Lung (tissue), 12 donors: Measurements from ENCODE around the gene SLC34A1. TPM values are rescaled to one million over a fixed set of nuclear protein-coding genes. Genes with fewer than 3 reads are reported as not detected.

Experiments
- ATAC-seq: fragments of 200-7000 bp; cut with Tn5 transposase; one replicate; pipeline ENCODE4 v1.9.1; 2020; ENCODE audit warnings: moderate number of reproducible peaks; ENCODE audit not compliant: insufficient read depth, low FRiP score
- DNase-seq, 3 donors: peaks; one replicate each; pipeline ENCODE4 v3.0.0-alpha.2; 2013 to 2017
- H3K27ac ChIP-seq, 2 donors: one replicate each; pipeline ENCODE4 v1.5.1; 2013; ENCODE audit warnings: mild to moderate bottlenecking in 2 of 2, moderate library complexity in 2 of 2, control low read depth in 1 of 2, inconsistent platforms in 1 of 2, low read depth in 1 of 2, low read length in 1 of 2
- H3K27me3 ChIP-seq, 3 donors: one replicate each; pipeline ENCODE4 v1.5.1; 2013; ENCODE audit warnings: low read length in 2 of 3; ENCODE audit not compliant: control insufficient read depth in 3 of 3, insufficient read depth in 3 of 3
- H3K36me3 ChIP-seq, 4 donors: one replicate each; pipeline ENCODE4 v1.5.1; 2013; ENCODE audit warnings: low read length in 4 of 4, mild to moderate bottlenecking in 1 of 4, moderate library complexity in 1 of 4; ENCODE audit not compliant: control insufficient read depth in 4 of 4, insufficient read depth in 4 of 4
- H3K4me1 ChIP-seq, 5 donors: one replicate each; pipeline ENCODE4 v1.5.1; 2013; ENCODE audit warnings: low read length in 5 of 5, mild to moderate bottlenecking in 2 of 5, moderate library complexity in 1 of 5; ENCODE audit not compliant: control insufficient read depth in 5 of 5, insufficient read depth in 5 of 5
- H3K4me3 ChIP-seq: one replicate; pipeline ENCODE4 v1.5.1; 2013; ENCODE audit warnings: mild to moderate bottlenecking, control low read depth, moderate library complexity
- H3K9ac ChIP-seq, 2 donors: one replicate each; pipeline ENCODE4 v1.5.1; 2013; ENCODE audit warnings: low read length in 2 of 2, control low read depth in 1 of 2; ENCODE audit not compliant: insufficient read depth in 1 of 2
- H3K9me3 ChIP-seq, 4 donors: one replicate each; pipeline ENCODE4 v1.5.1; 2013; ENCODE audit warnings: low read length in 3 of 4, mild to moderate bottlenecking in 1 of 4, moderate library complexity in 1 of 4; ENCODE audit not compliant: control insufficient read depth in 4 of 4, insufficient read depth in 3 of 4
- WGBS, 2 donors: extraction: QIAGEN DNeasy Blood & Tissue Kit; methylation state at CpG; one replicate each; pipeline ENCODE4 v1.1.7; 2013; 5-methylcytosine and 5-hydroxymethylcytosine counted together
- polyA plus RNA-seq, 2 donors: library from polyadenylated mRNA; stranded (reverse); fragments of 200-250 nt; gene quantifications; one replicate each; pipeline ENCODE4 v1.2.1, GENCODE V29; 2013
- total RNA-seq, 2 donors: library from RNA; depleted of rRNA in 1 of 2; stranded (reverse); fragments of >200 nt in 1 of 2; gene quantifications; one replicate each; pipeline ENCODE4 v1.2.1, GENCODE V29; 2014 to 2021
- TF ChIP-seq, protein P1 (sequence below): IDR thresholded peaks from 2 replicates; pipeline ENCODE4 v1.5.1; 2012; ENCODE audit warnings: mild to moderate bottlenecking; ENCODE audit errors: control extremely low read depth, extremely low read depth
- donor health status: control.
- donor health status: control.
- donor health status: Bipolar disorder and iron deficiency.
- donor health status: healthy.
- donor health status: DM: yes; HTN: yes; CAD: no.

Gene SLC34A1
- total and polyA plus RNA-seq, 4 donors = 0.02 TPM; not detected in 3

DNA sequence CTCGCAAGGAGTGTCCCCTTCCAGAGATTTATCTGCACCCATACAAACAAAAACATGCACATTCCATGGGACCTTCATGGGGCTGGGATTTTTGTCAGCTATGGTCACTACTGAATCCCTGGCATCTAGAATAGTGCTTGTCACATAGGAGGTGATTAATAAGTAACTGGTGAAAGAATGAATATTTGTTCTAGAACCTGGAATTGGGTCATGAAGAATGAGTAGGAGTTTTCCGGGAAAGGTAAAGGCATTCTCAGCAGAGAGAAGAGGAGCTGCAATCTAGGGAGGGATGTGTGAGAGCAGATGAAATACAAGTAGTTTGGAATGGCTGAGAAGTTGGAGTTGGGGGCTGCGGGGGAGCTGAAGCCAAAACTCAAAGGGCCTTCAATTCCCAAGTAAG, 30.0 kb upstream of the SLC34A1 start:
- H3K27ac ChIP-seq = no peak overlapping the region
- 87 to 93% methylated on average over 3 of the region's 3 CpGs for WGBS, 2 donors
- H3K36me3 ChIP-seq = peaks cover 0 to 6% (median 0%) of the 10 kb centered on the region in 4 donors
- H3K27me3 ChIP-seq = peaks cover 0 to 2% (median 0%) of the 10 kb centered on the region in 3 donors
- ATAC-seq (no peak), DNase-seq (no peak)
- no peak overlapping the region for H3K4me3 ChIP-seq
- TF ChIP-seq, protein P1, sequence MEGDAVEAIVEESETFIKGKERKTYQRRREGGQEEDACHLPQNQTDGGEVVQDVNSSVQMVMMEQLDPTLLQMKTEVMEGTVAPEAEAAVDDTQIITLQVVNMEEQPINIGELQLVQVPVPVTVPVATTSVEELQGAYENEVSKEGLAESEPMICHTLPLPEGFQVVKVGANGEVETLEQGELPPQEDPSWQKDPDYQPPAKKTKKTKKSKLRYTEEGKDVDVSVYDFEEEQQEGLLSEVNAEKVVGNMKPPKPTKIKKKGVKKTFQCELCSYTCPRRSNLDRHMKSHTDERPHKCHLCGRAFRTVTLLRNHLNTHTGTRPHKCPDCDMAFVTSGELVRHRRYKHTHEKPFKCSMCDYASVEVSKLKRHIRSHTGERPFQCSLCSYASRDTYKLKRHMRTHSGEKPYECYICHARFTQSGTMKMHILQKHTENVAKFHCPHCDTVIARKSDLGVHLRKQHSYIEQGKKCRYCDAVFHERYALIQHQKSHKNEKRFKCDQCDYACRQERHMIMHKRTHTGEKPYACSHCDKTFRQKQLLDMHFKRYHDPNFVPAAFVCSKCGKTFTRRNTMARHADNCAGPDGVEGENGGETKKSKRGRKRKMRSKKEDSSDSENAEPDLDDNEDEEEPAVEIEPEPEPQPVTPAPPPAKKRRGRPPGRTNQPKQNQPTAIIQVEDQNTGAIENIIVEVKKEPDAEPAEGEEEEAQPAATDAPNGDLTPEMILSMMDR = no peak
- peaks cover 4 to 18% (median 11%) of the 10 kb centered on the region in 5 donors for H3K4me1 ChIP-seq
- no peaks in the 10 kb centered on the region for H3K9me3 ChIP-seq
- no peak overlapping the region for H3K9ac ChIP-seq

- Histone ChIP-seq H3K9ac (no peak overlapping the region), H3K27ac (no peak overlapping the region)
- WGBS, 2 donors = 64 to 79% methylated on average over 3 of the region's 3 CpGs
Observed at GRCh38 chr5:177354711-177355110, 29.5 kb upstream of the SLC34A1 start.

DNA sequence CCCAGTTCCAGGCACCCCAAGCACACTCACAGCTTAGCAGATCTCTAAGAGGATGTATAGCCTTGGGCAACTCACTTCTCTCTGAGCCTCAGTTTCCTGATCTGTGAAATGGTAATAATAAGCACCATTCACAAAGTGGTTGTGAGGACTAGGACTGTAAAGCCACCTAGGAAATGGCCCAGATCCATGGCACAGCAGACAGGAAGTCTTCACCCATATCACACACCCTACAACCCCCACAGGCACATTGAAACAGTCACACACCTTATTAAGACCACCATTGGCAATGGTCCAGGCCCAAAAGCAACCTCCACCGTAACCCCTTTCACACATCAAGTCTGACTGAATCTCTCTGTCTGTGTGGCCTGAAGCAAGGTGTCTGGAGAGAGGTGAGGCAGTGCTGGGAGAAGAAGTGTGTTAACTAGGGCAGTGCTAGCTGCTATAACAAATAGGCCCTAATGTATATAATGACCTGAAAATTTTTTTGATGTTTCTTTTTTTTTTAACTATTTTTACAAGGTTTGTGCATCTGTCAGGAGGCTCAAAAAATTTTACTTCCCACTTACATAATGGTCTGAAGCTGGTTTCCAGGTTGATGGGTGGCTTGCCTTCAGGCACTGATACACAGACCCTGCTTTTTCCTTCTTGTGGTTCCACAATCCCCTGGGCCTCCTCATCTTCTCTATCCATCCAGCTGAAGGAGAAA, 28.9 kb upstream of the SLC34A1 start:
- Histone ChIP-seq H3K4me1 (peaks cover 3 to 12% (median 5%) of the 10 kb centered on the region in 5 donors), H3K9ac (no peak overlapping the region), H3K4me3 (no peak overlapping the region), H3K27ac (no peak overlapping the region), H3K36me3 (no peaks in the 10 kb centered on the region), H3K9me3 (no peaks in the 10 kb centered on the region), H3K27me3 (peaks cover 0 to 2% (median 0%) of the 10 kb centered on the region in 3 donors)
- 91 to 93% methylated on average over 1 of the region's 1 CpG for WGBS, 2 donors
- no peak for DNase-seq
- TF ChIP-seq, protein P1 = no peak
- no peak for ATAC-seq

More at GRCh38 chr5:177354711-177355110, 29.5 kb upstream of the SLC34A1 start:
- TF ChIP-seq, protein P1 = no peak
- peaks cover 0 to 5% (median 0%) of the 10 kb centered on the region in 4 donors for H3K36me3 ChIP-seq
- H3K27me3 ChIP-seq = peaks cover 0 to 2% (median 0%) of the 10 kb centered on the region in 3 donors
- H3K4me1 ChIP-seq = peaks cover 4 to 18% (median 11%) of the 10 kb centered on the region in 5 donors
- H3K9me3 ChIP-seq = no peaks in the 10 kb centered on the region
- H3K4me3 ChIP-seq = no peak overlapping the region
- ATAC-seq = no peak
- DNase-seq = no peak

DNA sequence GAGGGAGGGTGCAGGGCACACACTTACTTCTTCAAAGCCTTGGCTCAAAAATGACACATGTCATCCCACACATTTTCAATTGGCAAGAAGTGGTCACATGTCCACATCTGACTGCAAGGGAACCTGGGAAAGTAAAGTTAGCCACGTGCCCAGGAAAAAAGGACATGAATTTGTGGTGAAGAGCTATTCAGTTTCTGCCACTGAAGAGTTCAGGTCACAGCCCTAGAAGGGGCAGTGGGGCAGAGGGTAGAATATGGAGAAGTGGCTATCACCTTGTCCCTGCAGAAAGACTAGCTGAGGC, 28.4 kb upstream of the SLC34A1 start:
- peaks cover 0 to 2% (median 0%) of the 10 kb centered on the region in 3 donors for H3K27me3 ChIP-seq

More for the DNA sequence above, 28.4 kb upstream of the SLC34A1 start:
- 4 to 6% methylated on average over 1 of the region's 1 CpG for WGBS, 2 donors
- Histone ChIP-seq H3K4me1 (peaks cover 0 to 7% (median 3%) of the 10 kb centered on the region in 5 donors), H3K36me3 (no peaks in the 10 kb centered on the region), H3K9me3 (no peaks in the 10 kb centered on the region), H3K4me3 (no peak overlapping the region), H3K27ac (no peak overlapping the region), H3K9ac (no peak overlapping the region)
- no peak for ATAC-seq
- no peak for DNase-seq
- TF ChIP-seq, protein P1 = no peak
